H9 (cell line): Measurements from ENCODE around the gene NACC1. TPM values are rescaled to one million over a fixed set of nuclear protein-coding genes. Genes with fewer than 3 reads are reported as not detected.

Experiments used
- DNase-seq: peaks from one replicate; pipeline ENCODE4 v3.0.0-alpha.2; 2017
- H2AFZ ChIP-seq: one replicate; pipeline ENCODE4 v1.6.1; 2013; ENCODE audit warnings: mild to moderate bottlenecking, low read length, control low read depth, moderate library complexity
- H2AK5ac ChIP-seq: 2 replicates; pipeline ENCODE4 v1.6.1; 2013; ENCODE audit warnings: low read length, control low read depth, mixed read lengths; ENCODE audit not compliant: insufficient read length
- H2BK120ac ChIP-seq: one replicate; pipeline ENCODE4 v1.6.1; 2013; ENCODE audit warnings: low read depth, mild to moderate bottlenecking, low read length, control low read depth, inconsistent platforms; ENCODE audit not compliant: poor library complexity, severe bottlenecking
- H2BK12ac ChIP-seq: 2 replicates; pipeline ENCODE4 v1.6.1; 2013; ENCODE audit warnings: low read length, control low read depth, mixed read lengths, low read depth; ENCODE audit not compliant: insufficient read length
- H2BK15ac ChIP-seq: 2 replicates; pipeline ENCODE4 v1.6.1; 2013; ENCODE audit warnings: low read depth, low read length, control low read depth
- H2BK20ac ChIP-seq: one replicate; pipeline ENCODE4 v1.6.1; 2013; ENCODE audit warnings: low read depth, mild to moderate bottlenecking, low read length, control low read depth, inconsistent platforms; ENCODE audit not compliant: poor library complexity, severe bottlenecking
- H2BK5ac ChIP-seq: 2 replicates; pipeline ENCODE4 v1.6.1; 2013; ENCODE audit warnings: low read length, control low read depth, mixed read lengths; ENCODE audit not compliant: insufficient read length
- H3K14ac ChIP-seq: 2 replicates; pipeline ENCODE4 v1.6.1; 2013; ENCODE audit warnings: low read length, control low read depth; ENCODE audit not compliant: insufficient read depth
- H3K18ac ChIP-seq: 2 replicates; pipeline ENCODE4 v1.6.1; 2013; ENCODE audit warnings: low read depth, mild to moderate bottlenecking, mixed read lengths, low read length, control low read depth; ENCODE audit not compliant: insufficient read length
- H3K23ac ChIP-seq: 2 replicates; pipeline ENCODE4 v1.6.1; 2013; ENCODE audit warnings: low read length, control low read depth, mixed read lengths, low read depth; ENCODE audit not compliant: insufficient read length
- H3K23me2 ChIP-seq: 2 replicates; pipeline ENCODE4 v1.6.1; 2013; ENCODE audit warnings: low read depth, mild to moderate bottlenecking, mixed read lengths, low read length, control low read depth; ENCODE audit not compliant: insufficient read length, poor library complexity, severe bottlenecking
- H3K27ac ChIP-seq: 2 replicates; pipeline ENCODE4 v1.5.1; 2013; ENCODE audit warnings: low read length, control low read depth, mixed read lengths, low read depth; ENCODE audit not compliant: insufficient read length
- H3K27me3 ChIP-seq: 2 replicates; pipeline ENCODE4 v1.6.1; 2013; ENCODE audit warnings: low read length, control low read depth, inconsistent platforms; ENCODE audit not compliant: insufficient read depth
- H3K4ac ChIP-seq: 2 replicates; pipeline ENCODE4 v1.6.1; 2013; ENCODE audit warnings: low read depth, mild to moderate bottlenecking, control low read depth, inconsistent platforms, low read length, moderate library complexity
- H3K4me1 ChIP-seq: 2 replicates; pipeline ENCODE4 v1.6.1; 2013; ENCODE audit warnings: low read length, control low read depth, inconsistent platforms; ENCODE audit not compliant: insufficient read depth
- H3K4me2 ChIP-seq: 2 replicates; pipeline ENCODE4 v1.6.1; 2013; ENCODE audit warnings: low read length, control low read depth, mixed read lengths; ENCODE audit not compliant: insufficient read length, insufficient read depth
- H3K56ac ChIP-seq: 2 replicates; pipeline ENCODE4 v1.6.1; 2013; ENCODE audit warnings: low read depth, mild to moderate bottlenecking, mixed read lengths, low read length, control low read depth; ENCODE audit not compliant: insufficient read length
- H3K79me1 ChIP-seq: 2 replicates; pipeline ENCODE4 v1.6.1; 2013; ENCODE audit warnings: low read depth, mild to moderate bottlenecking, moderate library complexity, low read length, control low read depth, inconsistent platforms; ENCODE audit not compliant: insufficient read depth, poor library complexity, severe bottlenecking
- H3K79me2 ChIP-seq: 2 replicates; pipeline ENCODE4 v1.6.1; 2013; ENCODE audit warnings: low read length, control low read depth, inconsistent platforms; ENCODE audit not compliant: insufficient read depth
- H3K9ac ChIP-seq: 2 replicates; pipeline ENCODE4 v1.6.1; 2013; ENCODE audit warnings: low read length, control low read depth, mixed read lengths; ENCODE audit not compliant: insufficient read length; ENCODE audit errors: extremely low read depth
- H3K9me3 ChIP-seq: one replicate; pipeline ENCODE4 v1.6.1; 2013; ENCODE audit warnings: low read depth, low read length, inconsistent platforms; ENCODE audit not compliant: control insufficient read depth
- H3T11ph ChIP-seq: one replicate; pipeline ENCODE4 v1.6.1; 2013; ENCODE audit warnings: mild to moderate bottlenecking, low read length, control low read depth, inconsistent platforms
- H4K20me1 ChIP-seq: one replicate; pipeline ENCODE4 v1.6.1; 2013; ENCODE audit not compliant: control insufficient read depth, insufficient read length, insufficient read depth
- H4K5ac ChIP-seq: 2 replicates; pipeline ENCODE4 v1.6.1; 2013; ENCODE audit warnings: low read depth, mild to moderate bottlenecking, mixed read lengths, low read length, control low read depth; ENCODE audit not compliant: insufficient read length
- H4K8ac ChIP-seq: replicated peaks from 2 replicates; pipeline ENCODE4 v1.6.1; 2013; ENCODE audit warnings: low read length, control low read depth, mixed read lengths, low read depth; ENCODE audit not compliant: insufficient read length
- H4K91ac ChIP-seq: 2 replicates; pipeline ENCODE4 v1.6.1; 2013; ENCODE audit warnings: low read depth, mild to moderate bottlenecking, moderate library complexity, mixed read lengths, low read length, control low read depth; ENCODE audit not compliant: insufficient read length
- H3K27ac Mint-ChIP-seq, 3 experiments: 2 replicates in 2 of 3; 3 replicates in 1 of 3; pipeline ENCODE4 v1.8.0; 2020 to 2021; ENCODE audit warnings: mixed read lengths in 3 of 3, mild to moderate bottlenecking in 1 of 3, moderate library complexity in 1 of 3
- H3K27me3 Mint-ChIP-seq: 2 replicates; pipeline ENCODE4 v1.8.0; 2021; ENCODE audit warnings: low read depth, mild to moderate bottlenecking, moderate library complexity, mixed read lengths
- H3K36me3 Mint-ChIP-seq, 3 experiments: 2 replicates in 2 of 3; 3 replicates in 1 of 3; pipeline ENCODE4 v1.8.0; 2020 to 2021; ENCODE audit warnings: low read depth in 3 of 3, mixed read lengths in 3 of 3; ENCODE audit not compliant: insufficient read depth in 1 of 3
- H3K4me1 Mint-ChIP-seq, 2 experiments: 2 replicates each; pipeline ENCODE4 v1.8.0; 2020; ENCODE audit warnings: mixed read lengths in 2 of 2
- H3K4me3 Mint-ChIP-seq, 2 experiments: 2 replicates in 1 of 2; 3 replicates in 1 of 2; pipeline ENCODE4 v1.8.0; 2020 to 2021; ENCODE audit warnings: mild to moderate bottlenecking in 2 of 2, mixed read lengths in 2 of 2, moderate library complexity in 1 of 2
- H3K9me3 Mint-ChIP-seq, 2 experiments: 2 replicates in 1 of 2; 3 replicates in 1 of 2; pipeline ENCODE4 v1.8.0; 2020; ENCODE audit warnings: mild to moderate bottlenecking in 2 of 2, mixed read lengths in 2 of 2, moderate library complexity in 1 of 2
- WGBS: extraction: QIAGEN DNeasy Blood & Tissue Kit; methylation state at CpG from one replicate; pipeline ENCODE4 v1.1.7; 2013; ENCODE audit warnings: missing lambda C conversion rate, low lambda C conversion rate, mixed read lengths; ENCODE audit not compliant: insufficient read length; ENCODE audit errors: extremely low coverage; 5-methylcytosine and 5-hydroxymethylcytosine counted together
- total RNA-seq: library from RNA; stranded (reverse); gene quantifications from 2 replicates; pipeline ENCODE4 v1.2.1, GENCODE V29; 2021
- TF ChIP-seq, protein P1 (sequence below): fragments of 200-600 bp; sonication (generic); conservative IDR thresholded peaks from 3 replicates; pipeline ENCODE4 v1.8.0; 2021; ENCODE audit warnings: antibody characterized with exemption, mild to moderate bottlenecking

The NACC1 gene
- total RNA-seq, 1 experiment from 2014 or later = 198 TPM

DNA sequence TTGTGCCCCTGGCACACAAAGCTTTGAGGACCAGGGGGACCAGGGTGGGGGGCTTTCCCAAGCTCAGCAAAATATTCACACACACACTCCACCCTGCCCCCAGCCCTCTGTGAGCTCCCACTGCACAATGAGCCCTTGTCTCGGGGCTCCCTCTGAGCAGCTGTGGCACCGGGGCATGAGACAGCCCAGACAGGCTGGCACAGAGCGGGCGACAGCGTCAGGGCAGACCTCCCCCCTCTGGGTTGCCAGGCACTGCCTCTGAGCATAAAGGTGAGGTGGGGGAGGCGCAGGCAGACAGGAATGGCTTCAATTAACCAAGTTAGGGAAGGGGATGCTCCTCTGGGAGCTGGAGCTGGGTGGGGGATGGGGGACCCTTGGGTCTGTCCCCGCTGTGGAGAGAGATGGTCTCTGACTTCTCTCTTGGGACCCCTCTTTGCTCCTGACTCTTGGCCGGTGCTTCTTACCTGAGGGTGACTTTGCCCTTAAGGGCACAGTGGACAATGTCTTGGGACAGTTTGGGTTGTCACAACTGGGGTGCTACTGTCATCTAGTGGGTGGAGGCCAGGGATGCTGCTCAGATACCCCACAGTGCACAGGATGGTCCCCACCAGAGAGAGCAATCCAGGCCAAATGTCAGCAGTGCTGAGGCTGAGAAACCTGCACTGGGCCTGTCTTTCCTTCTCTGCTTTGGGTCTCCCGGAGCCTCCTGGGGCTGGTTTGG, 45.7 kb upstream of the NACC1 start:
- no peaks in the 10 kb centered on the region for H4K20me1 ChIP-seq
- no peak overlapping the region for H2BK15ac ChIP-seq
- no peaks in the 10 kb centered on the region for H3K79me2 ChIP-seq
- Mint-ChIP-seq H3K4me3 (no peak overlapping the region), H3K9me3 (no peaks in the 10 kb centered on the region), H3K27me3 (peaks cover 77% of the 10 kb centered on the region), H3K27ac (no peak overlapping the region), H3K36me3 (peaks cover 0 to 1% (median 0%) of the 10 kb centered on the region in 3 experiments; a peak in 1 of 7 replicates), H3K4me1 (peaks cover 4 to 28% of the 10 kb centered on the region in 2 experiments)
- H2BK12ac ChIP-seq = no peak overlapping the region
- no peaks in the 10 kb centered on the region for H3K79me1 ChIP-seq
- H3K9ac ChIP-seq = no peak overlapping the region
- H3K18ac ChIP-seq = no peak overlapping the region
- H3K27me3 ChIP-seq = no peaks in the 10 kb centered on the region; the same call in 1 of the 2 replicates
- no peaks in the 10 kb centered on the region for H3K9me3 ChIP-seq
- no peak overlapping the region for H2AFZ ChIP-seq
- DNase-seq = no peak
- H3K14ac ChIP-seq = no peak overlapping the region
- no peak overlapping the region for H3K4me2 ChIP-seq
- no peak overlapping the region for H3K56ac ChIP-seq
- H4K8ac ChIP-seq = no peak overlapping the region
- no peak overlapping the region for H4K91ac ChIP-seq
- peaks cover 2% of the 10 kb centered on the region; the same call in 1 of the 2 replicates for H3K4me1 ChIP-seq
- peaks cover under 1% of the 10 kb centered on the region for H3K23me2 ChIP-seq
- no CpG with 5 or more reads among the region's 9 CpGs for WGBS
- H3T11ph ChIP-seq = no peak overlapping the region
- TF ChIP-seq, protein P1, sequence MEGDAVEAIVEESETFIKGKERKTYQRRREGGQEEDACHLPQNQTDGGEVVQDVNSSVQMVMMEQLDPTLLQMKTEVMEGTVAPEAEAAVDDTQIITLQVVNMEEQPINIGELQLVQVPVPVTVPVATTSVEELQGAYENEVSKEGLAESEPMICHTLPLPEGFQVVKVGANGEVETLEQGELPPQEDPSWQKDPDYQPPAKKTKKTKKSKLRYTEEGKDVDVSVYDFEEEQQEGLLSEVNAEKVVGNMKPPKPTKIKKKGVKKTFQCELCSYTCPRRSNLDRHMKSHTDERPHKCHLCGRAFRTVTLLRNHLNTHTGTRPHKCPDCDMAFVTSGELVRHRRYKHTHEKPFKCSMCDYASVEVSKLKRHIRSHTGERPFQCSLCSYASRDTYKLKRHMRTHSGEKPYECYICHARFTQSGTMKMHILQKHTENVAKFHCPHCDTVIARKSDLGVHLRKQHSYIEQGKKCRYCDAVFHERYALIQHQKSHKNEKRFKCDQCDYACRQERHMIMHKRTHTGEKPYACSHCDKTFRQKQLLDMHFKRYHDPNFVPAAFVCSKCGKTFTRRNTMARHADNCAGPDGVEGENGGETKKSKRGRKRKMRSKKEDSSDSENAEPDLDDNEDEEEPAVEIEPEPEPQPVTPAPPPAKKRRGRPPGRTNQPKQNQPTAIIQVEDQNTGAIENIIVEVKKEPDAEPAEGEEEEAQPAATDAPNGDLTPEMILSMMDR = no peak
- H2BK120ac ChIP-seq = no peak overlapping the region
- H4K5ac ChIP-seq = no peak overlapping the region
- H2BK20ac ChIP-seq = no peak overlapping the region
- H3K4ac ChIP-seq = no peak overlapping the region
- H3K27ac ChIP-seq = no peak overlapping the region
- no peak overlapping the region for H2AK5ac ChIP-seq
- H3K23ac ChIP-seq = no peak overlapping the region
- no peak overlapping the region for H2BK5ac ChIP-seq
